Lower lobe of right lung (tissue), 2 donors: Measurements from ENCODE around the gene PHB1. TPM values are rescaled to one million over a fixed set of nuclear protein-coding genes. Genes with fewer than 3 reads are reported as not detected.

ENCODE experiments used
- ATAC-seq, 2 donors: fragments of 200-7000 bp; cut with Tn5 transposase; one replicate each; pipeline ENCODE4 v1.9.1; 2020 to 2022; ENCODE audit warnings: mild to moderate bottlenecking in 2 of 2, moderate library complexity in 2 of 2
- DNase-seq: peaks from one replicate; pipeline ENCODE4 v3.0.0-alpha.2; 2020
- H3K27ac ChIP-seq: fragments of 200-600 bp; one replicate; pipeline ENCODE4 v1.8.0; 2022
- H3K27me3 ChIP-seq: fragments of 200-600 bp; one replicate; pipeline ENCODE4 v1.8.0; 2022; ENCODE audit warnings: low read depth
- H3K36me3 ChIP-seq: fragments of 200-600 bp; one replicate; pipeline ENCODE4 v1.8.0; 2022; ENCODE audit warnings: mild to moderate bottlenecking
- H3K4me1 ChIP-seq: fragments of 200-600 bp; one replicate; pipeline ENCODE4 v1.8.0; 2022
- H3K4me3 ChIP-seq: fragments of 200-600 bp; one replicate; pipeline ENCODE4 v1.8.0; 2022; ENCODE audit warnings: mild to moderate bottlenecking
- H3K9me3 ChIP-seq: fragments of 200-600 bp; one replicate; pipeline ENCODE4 v1.8.0; 2022
- intact Hi-C: fragments of 100-400 bp; cut with DNase I; formaldehyde crosslinking; loops from one replicate; pipeline ENCODE4 v1.11.0; 2022
- long read RNA-seq: library from polyadenylated mRNA; unstranded; transcript quantifications from one replicate; pipeline ENCODE4 v2.0.0, GENCODE V29; 2021
- total RNA-seq: library from RNA; stranded (reverse); fragmentation: NEBNext Ultra II Directional; extraction: Animal tissue kit (Norgen Biotek cat#: 25700); gene quantifications from one replicate; pipeline ENCODE4 v1.2.1, GENCODE V29; 2021
- TF ChIP-seq, protein P1 (sequence below): fragments of 200-600 bp; IDR thresholded peaks from one replicate; pipeline ENCODE4 v1.8.0; 2022; ENCODE audit warnings: antibody characterized with exemption, mild to moderate bottlenecking
- donor health status: DM: no; HTN: yes; CAD: no; lungs with severe emphysema.

PHB1 gene
- 113 TPM for total RNA-seq
- long read RNA-seq, transcript PHB-201 (7 exons, 1,832 nt): major isoform, 105 of 131 reads
- long read RNA-seq, transcript PHB-211 (2 exons, 852 nt): minor isoform, 6 of 131 reads
- long read RNA-seq, partial matches to known transcripts: 16 of 131 reads
- long read RNA-seq, other reads (novel, unspliced or antisense): 2 of 131 reads

DNA sequence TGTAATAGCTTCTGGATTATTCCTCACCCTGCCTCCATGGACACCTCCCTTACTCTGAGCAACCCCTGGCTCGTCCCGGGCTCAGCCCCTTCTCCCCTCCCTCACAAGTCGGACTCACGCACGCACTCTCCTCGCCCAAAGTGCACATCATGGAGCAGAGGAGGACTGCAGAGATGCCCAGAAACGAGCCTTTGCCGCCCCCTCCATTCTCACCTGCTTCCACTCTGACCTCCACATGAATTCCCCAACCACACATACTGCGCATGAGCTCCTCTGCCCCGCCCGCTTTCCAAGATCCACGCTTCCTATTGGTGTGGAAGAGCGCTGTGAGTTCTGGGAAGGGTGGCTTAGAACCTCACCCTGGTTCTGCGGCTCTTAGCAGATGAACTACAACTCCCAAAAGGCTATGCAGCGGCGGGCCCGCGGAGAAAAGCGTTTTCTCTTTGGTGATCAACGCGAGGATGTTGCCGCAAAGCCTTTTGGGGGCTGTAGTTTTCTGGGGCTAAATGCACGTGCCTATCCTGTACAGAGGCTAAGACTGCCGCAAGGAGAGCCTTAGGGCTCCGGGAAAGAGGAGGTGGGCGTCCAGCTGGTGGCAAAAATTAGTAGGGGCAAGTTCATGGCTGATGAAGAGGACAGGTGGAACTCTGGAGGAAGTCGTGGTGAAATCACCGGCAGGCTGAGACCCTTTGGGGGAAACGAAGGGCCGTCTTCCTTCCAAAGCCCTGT, at the start of gene PHB1:
PHB1 (minus strand) TSS at position 261 of the 729 bp plus-strand sequence. CDS start 1,618 bp downstream, outside the sequence.
- ATAC-seq (peak; percentile 100), DNase-seq (peak; percentile 97)
- intact Hi-C loops: no loop called here
- H3K4me3 ChIP-seq: peak within 1 kb of the TSS; percentile 96
- no peaks in the 10 kb centered on the region for H3K27me3 ChIP-seq
- peaks cover 31% of the 10 kb centered on the region for H3K36me3 ChIP-seq
- TF ChIP-seq, protein P1, sequence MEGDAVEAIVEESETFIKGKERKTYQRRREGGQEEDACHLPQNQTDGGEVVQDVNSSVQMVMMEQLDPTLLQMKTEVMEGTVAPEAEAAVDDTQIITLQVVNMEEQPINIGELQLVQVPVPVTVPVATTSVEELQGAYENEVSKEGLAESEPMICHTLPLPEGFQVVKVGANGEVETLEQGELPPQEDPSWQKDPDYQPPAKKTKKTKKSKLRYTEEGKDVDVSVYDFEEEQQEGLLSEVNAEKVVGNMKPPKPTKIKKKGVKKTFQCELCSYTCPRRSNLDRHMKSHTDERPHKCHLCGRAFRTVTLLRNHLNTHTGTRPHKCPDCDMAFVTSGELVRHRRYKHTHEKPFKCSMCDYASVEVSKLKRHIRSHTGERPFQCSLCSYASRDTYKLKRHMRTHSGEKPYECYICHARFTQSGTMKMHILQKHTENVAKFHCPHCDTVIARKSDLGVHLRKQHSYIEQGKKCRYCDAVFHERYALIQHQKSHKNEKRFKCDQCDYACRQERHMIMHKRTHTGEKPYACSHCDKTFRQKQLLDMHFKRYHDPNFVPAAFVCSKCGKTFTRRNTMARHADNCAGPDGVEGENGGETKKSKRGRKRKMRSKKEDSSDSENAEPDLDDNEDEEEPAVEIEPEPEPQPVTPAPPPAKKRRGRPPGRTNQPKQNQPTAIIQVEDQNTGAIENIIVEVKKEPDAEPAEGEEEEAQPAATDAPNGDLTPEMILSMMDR: no peak
- peaks cover 12% of the 10 kb centered on the region for H3K4me1 ChIP-seq
- no peaks in the 10 kb centered on the region for H3K9me3 ChIP-seq
- peak within 1 kb of the TSS; percentile 71 for H3K27ac ChIP-seq

DNA sequence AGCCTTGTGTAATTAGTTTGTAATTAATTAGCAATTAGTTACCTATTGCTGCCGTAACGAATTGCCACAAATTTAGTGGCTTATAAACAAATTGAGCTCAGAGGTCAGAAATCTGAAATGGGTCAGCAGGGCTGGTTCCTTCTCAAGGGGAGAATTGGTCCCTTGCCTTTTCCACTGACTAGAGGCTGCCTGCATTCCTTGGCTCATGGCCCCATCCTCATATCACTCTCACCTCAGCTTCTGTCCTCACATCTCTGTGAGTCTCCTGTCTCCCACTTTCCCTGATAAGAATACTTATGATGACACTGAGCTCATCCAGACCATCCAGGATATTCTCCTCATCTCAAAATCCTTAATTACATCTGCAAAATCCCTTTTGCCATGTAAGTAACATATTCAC, 49.4 kb upstream of the PHB1 start:
- Histone ChIP-seq H3K27ac (no peak overlapping the region), H3K36me3 (no peaks in the 10 kb centered on the region), H3K4me3 (no peak overlapping the region), H3K4me1 (no peaks in the 10 kb centered on the region), H3K9me3 (no peaks in the 10 kb centered on the region), H3K27me3 (peaks cover 37% of the 10 kb centered on the region)
- no peak for DNase-seq
- no peak for ATAC-seq
- TF ChIP-seq, protein P1: no peak
- intact Hi-C loops: no loop called here

DNA sequence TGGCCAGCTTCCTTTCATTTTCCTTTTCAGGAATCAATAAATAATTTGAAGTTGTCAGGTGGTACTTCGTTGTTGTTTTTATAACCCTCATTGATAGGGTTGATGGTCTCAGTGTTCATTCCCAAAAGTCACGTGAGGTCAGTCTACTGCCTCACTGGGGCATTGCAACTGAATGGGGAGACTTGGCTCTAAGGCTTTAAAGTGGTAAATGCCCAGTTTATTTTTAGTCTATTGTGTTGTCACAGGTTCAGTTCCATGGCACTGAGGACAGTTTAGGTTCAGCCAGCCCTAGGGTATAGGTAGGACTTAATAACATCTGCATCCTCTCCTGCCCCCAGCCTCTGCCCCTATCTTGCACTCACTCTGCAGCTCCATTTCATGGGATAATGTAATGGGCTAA, 46.9 kb upstream of the PHB1 start:
- no peaks in the 10 kb centered on the region for H3K4me1 ChIP-seq
- peaks cover 50% of the 10 kb centered on the region for H3K27me3 ChIP-seq
- ATAC-seq: no peak
- no peak overlapping the region for H3K4me3 ChIP-seq
- no peak overlapping the region for H3K27ac ChIP-seq
- H3K36me3 ChIP-seq: no peaks in the 10 kb centered on the region
- H3K9me3 ChIP-seq: no peaks in the 10 kb centered on the region
- DNase-seq: no peak
- intact Hi-C loops: no loop called here
- TF ChIP-seq, protein P1: no peak

DNA sequence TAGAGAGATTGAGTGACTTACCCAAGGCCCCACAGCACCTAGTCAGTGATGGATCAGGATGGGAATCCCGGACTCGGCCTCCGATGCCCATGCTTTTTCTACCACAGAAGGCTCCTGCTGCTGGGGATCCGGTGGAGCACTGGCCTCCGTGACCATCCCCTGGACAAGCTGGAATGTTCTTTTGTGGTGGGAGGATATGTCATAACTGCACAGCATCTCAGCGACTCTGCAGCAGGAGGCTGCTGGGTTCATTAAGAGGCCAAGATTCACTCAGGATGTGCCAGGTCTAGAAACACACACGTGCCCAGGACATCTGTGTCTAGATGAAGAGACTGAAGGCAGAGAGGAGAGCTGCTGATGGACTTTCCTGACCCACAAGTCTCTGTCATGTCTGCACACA, 45.7 kb upstream of the PHB1 start:
- no peak overlapping the region for H3K4me3 ChIP-seq
- no peak for ATAC-seq
- intact Hi-C loops: no loop called here

DNA sequence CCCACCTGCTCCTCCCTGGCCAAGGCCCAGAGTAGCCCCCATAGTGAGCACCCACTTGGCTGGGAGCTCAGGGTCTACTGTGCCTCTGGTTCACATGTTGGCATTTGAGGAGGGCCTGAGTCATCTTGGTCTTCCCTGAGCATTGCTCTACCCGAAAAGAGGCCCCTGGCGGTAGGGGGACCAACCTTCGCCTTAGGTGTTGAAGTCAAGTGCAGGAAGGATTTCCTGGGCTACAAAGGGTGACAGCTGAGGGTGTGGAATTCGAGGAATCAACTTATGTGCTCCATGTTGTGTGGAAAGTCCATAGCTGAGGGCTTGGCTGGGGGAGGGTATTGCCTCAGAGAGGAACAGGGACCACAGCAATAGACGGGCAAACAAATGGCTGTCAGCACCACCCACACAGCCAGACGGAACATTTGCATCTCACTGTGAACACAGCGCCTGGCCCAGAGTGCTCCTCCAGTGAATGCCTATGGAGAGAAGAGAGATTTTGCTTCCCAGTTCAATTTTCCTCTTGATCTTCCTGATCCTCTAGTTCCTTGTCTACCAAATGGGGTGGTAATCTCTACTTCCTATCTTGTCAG, 44.8 kb upstream of the PHB1 start:
- TF ChIP-seq, protein P1: no peak
- H3K27me3 ChIP-seq: peaks cover 60% of the 10 kb centered on the region
- no peaks in the 10 kb centered on the region for H3K36me3 ChIP-seq
- no peak overlapping the region for H3K27ac ChIP-seq
- DNase-seq (no peak), ATAC-seq (no peak)
- intact Hi-C loops: no loop called here
- no peak overlapping the region for H3K4me3 ChIP-seq
- no peaks in the 10 kb centered on the region for H3K9me3 ChIP-seq
- H3K4me1 ChIP-seq: no peaks in the 10 kb centered on the region

More for the DNA sequence above, 45.7 kb upstream of the PHB1 start:
- no peaks in the 10 kb centered on the region for H3K4me1 ChIP-seq
- H3K27me3 ChIP-seq: peaks cover 60% of the 10 kb centered on the region
- H3K27ac ChIP-seq: no peak overlapping the region
- TF ChIP-seq, protein P1: no peak
- no peak for DNase-seq
- H3K9me3 ChIP-seq: no peaks in the 10 kb centered on the region
- H3K36me3 ChIP-seq: no peaks in the 10 kb centered on the region
